HG03039 (cell line): Measurements from ENCODE around the gene PRDM1.

Experiments
- ATAC-seq: cut with Tn5 transposase; IDR thresholded peaks from one replicate; pipeline ENCODE4 v1.9.1; 2021; ENCODE audit warnings: mild to moderate bottlenecking, moderate library complexity; ENCODE audit not compliant: unreplicated experiment

The PRDM1 gene

GRCh38 chr6:106085984-106086813, at the start of gene PRDM1:
PRDM1 (plus strand) TSS chr6:106086336; CDS start chr6:106086554, 218 bp downstream.
- peak; percentile 68 for ATAC-seq

GRCh38 chr6:106037060-106037459, 49.1 kb upstream of the PRDM1 start:
- ATAC-seq = no peak

- no peak for ATAC-seq
These were observed 46.1 kb upstream of the PRDM1 start for GRCh38 chr6:106039897-106040592.

GRCh38 chr6:106044151-106044550, 42.0 kb upstream of the PRDM1 start:
- ATAC-seq = no peak

GRCh38 chr6:106045077-106045476, 41.1 kb upstream of the PRDM1 start:
- ATAC-seq = no peak

- no peak for ATAC-seq
These were observed 39.9 kb upstream of the PRDM1 start for GRCh38 chr6:106046116-106046853.

- ATAC-seq = no peak
These were observed 39.3 kb upstream of the PRDM1 start for GRCh38 chr6:106046854-106047200.

- ATAC-seq = no peak
These were observed 37.8 kb upstream of the PRDM1 start for GRCh38 chr6:106048336-106048735.

- no peak for ATAC-seq
These were observed 35.6 kb upstream of the PRDM1 start for GRCh38 chr6:106050538-106050937.

GRCh38 chr6:106051226-106051625, 34.9 kb upstream of the PRDM1 start:
- ATAC-seq = no peak

- ATAC-seq = no peak
These were observed 32.5 kb upstream of the PRDM1 start for GRCh38 chr6:106053484-106054205.

GRCh38 chr6:106055489-106055888, 30.6 kb upstream of the PRDM1 start:
- no peak for ATAC-seq

GRCh38 chr6:106056060-106056745, 29.9 kb upstream of the PRDM1 start:
- ATAC-seq = no peak

- ATAC-seq = no peak
These were observed 29.3 kb upstream of the PRDM1 start for GRCh38 chr6:106056746-106057390.

GRCh38 chr6:106059331-106059730, 26.8 kb upstream of the PRDM1 start:
- no peak for ATAC-seq

GRCh38 chr6:106060167-106060566, 26.0 kb upstream of the PRDM1 start:
- no peak for ATAC-seq

GRCh38 chr6:106063448-106063850, 22.7 kb upstream of the PRDM1 start:
- no peak for ATAC-seq

- no peak for ATAC-seq
These were observed 22.0 kb upstream of the PRDM1 start for GRCh38 chr6:106064142-106064541.

- ATAC-seq = no peak
These were observed 21.4 kb upstream of the PRDM1 start for GRCh38 chr6:106064756-106065155.

GRCh38 chr6:106066989-106067388, 19.1 kb upstream of the PRDM1 start:
- no peak for ATAC-seq
